Osteocyte (in vitro differentiated cells): ENCODE data around the gene HOXD10. TPM values are rescaled to one million over a fixed set of nuclear protein-coding genes. Genes with fewer than 3 reads are reported as not detected.

Source experiments
- DNase-seq: peaks from one replicate; pipeline ENCODE4 v3.0.0; 2021; ENCODE audit warnings: mixed read lengths; ENCODE audit not compliant: unreplicated experiment; ENCODE audit errors: extremely low spot score
- H3K27ac Mint-ChIP-seq: one replicate; pipeline ENCODE4 v1.8.0; 2021; ENCODE audit warnings: mild to moderate bottlenecking, mixed read lengths; ENCODE audit not compliant: unreplicated experiment
- H3K27me3 Mint-ChIP-seq: one replicate; pipeline ENCODE4 v1.8.0; 2021; ENCODE audit warnings: mixed read lengths; ENCODE audit not compliant: unreplicated experiment
- H3K36me3 Mint-ChIP-seq: one replicate; pipeline ENCODE4 v1.8.0; 2021; ENCODE audit warnings: mixed read lengths; ENCODE audit not compliant: unreplicated experiment
- H3K4me1 Mint-ChIP-seq: one replicate; pipeline ENCODE4 v1.8.0; 2021; ENCODE audit warnings: mixed read lengths; ENCODE audit not compliant: unreplicated experiment
- H3K4me3 Mint-ChIP-seq: one replicate; pipeline ENCODE4 v1.8.0; 2021; ENCODE audit warnings: mild to moderate bottlenecking, moderate library complexity, mixed read lengths; ENCODE audit not compliant: unreplicated experiment
- H3K9me3 Mint-ChIP-seq: one replicate; pipeline ENCODE4 v1.8.0; 2021; ENCODE audit warnings: mixed read lengths; ENCODE audit not compliant: unreplicated experiment
- total RNA-seq: library from RNA; stranded (reverse); gene quantifications from 2 replicates; pipeline ENCODE4 v1.2.1, GENCODE V29; 2021
- TF ChIP-seq, protein P1 (sequence below): fragments of 200-600 bp; sonication (generic); IDR thresholded peaks from 2 replicates; pipeline ENCODE4 v1.5.0; 2021; ENCODE audit warnings: antibody characterized with exemption, mild to moderate bottlenecking, moderate library complexity

The HOXD10 gene
- total RNA-seq, 1 donor from 2014 or later = not detected

GRCh38 chr2:176109946-176110345 lies 6.6 kb upstream of the HOXD10 start:
- H3K4me1 Mint-ChIP-seq = peaks cover 21% of the 10 kb centered on the region
- DNase-seq = no peak
- H3K27me3 Mint-ChIP-seq = peaks cover 83% of the 10 kb centered on the region

GRCh38 chr2:176110415-176111308 lies 5.9 kb upstream of the HOXD10 start:
- TF ChIP-seq, protein P1, sequence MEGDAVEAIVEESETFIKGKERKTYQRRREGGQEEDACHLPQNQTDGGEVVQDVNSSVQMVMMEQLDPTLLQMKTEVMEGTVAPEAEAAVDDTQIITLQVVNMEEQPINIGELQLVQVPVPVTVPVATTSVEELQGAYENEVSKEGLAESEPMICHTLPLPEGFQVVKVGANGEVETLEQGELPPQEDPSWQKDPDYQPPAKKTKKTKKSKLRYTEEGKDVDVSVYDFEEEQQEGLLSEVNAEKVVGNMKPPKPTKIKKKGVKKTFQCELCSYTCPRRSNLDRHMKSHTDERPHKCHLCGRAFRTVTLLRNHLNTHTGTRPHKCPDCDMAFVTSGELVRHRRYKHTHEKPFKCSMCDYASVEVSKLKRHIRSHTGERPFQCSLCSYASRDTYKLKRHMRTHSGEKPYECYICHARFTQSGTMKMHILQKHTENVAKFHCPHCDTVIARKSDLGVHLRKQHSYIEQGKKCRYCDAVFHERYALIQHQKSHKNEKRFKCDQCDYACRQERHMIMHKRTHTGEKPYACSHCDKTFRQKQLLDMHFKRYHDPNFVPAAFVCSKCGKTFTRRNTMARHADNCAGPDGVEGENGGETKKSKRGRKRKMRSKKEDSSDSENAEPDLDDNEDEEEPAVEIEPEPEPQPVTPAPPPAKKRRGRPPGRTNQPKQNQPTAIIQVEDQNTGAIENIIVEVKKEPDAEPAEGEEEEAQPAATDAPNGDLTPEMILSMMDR = no peak
- Mint-ChIP-seq H3K27ac (no peak overlapping the region), H3K4me1 (peaks cover 18% of the 10 kb centered on the region), H3K27me3 (peaks cover 83% of the 10 kb centered on the region), H3K9me3 (no peaks in the 10 kb centered on the region), H3K36me3 (no peaks in the 10 kb centered on the region), H3K4me3 (no peak overlapping the region)
- DNase-seq = no peak

More at GRCh38 chr2:176109946-176110345, 6.6 kb upstream of the HOXD10 start:
- no peak overlapping the region for H3K27ac Mint-ChIP-seq
- TF ChIP-seq, protein P1 = no peak
- no peaks in the 10 kb centered on the region for H3K36me3 Mint-ChIP-seq
- no peaks in the 10 kb centered on the region for H3K9me3 Mint-ChIP-seq
- no peak overlapping the region for H3K4me3 Mint-ChIP-seq

GRCh38 chr2:176111309-176111663 lies 5.3 kb upstream of the HOXD10 start:
- Mint-ChIP-seq H3K36me3 (no peaks in the 10 kb centered on the region), H3K27me3 (peaks cover 82% of the 10 kb centered on the region), H3K9me3 (no peaks in the 10 kb centered on the region), H3K27ac (no peak overlapping the region), H3K4me3 (no peak overlapping the region), H3K4me1 (peaks cover 13% of the 10 kb centered on the region)
- TF ChIP-seq, protein P1 = peak; percentile 63
- DNase-seq = no peak

GRCh38 chr2:176111846-176112374 lies 4.7 kb upstream of the HOXD10 start:
- H3K4me3 Mint-ChIP-seq = no peak overlapping the region
- peaks cover 11% of the 10 kb centered on the region for H3K4me1 Mint-ChIP-seq
- no peaks in the 10 kb centered on the region for H3K36me3 Mint-ChIP-seq
- TF ChIP-seq, protein P1 = no peak
- peaks cover 86% of the 10 kb centered on the region for H3K27me3 Mint-ChIP-seq
- H3K9me3 Mint-ChIP-seq = no peaks in the 10 kb centered on the region
- DNase-seq = no peak
- H3K27ac Mint-ChIP-seq = no peak overlapping the region
